Stimulated activated memory B cell treated with anti-CD40 and anti-IgM and Interleukin-4, amounts not matched to agents 10 μg/mL and 1 μg/mL and 100 μg/mL, for 72 hours (primary cell): ENCODE measurements around the gene TBC1D14.

ENCODE experiments used
- ATAC-seq: fragments of 150-1000 bp; cut with Tn5 transposase; 2 replicates; pipeline ENCODE4 v1.10.0; 2021
- H3K27ac Mint-ChIP-seq: one replicate; pipeline ENCODE4 v1.8.0; 2022; ENCODE audit warnings: mild to moderate bottlenecking, mixed read lengths
- H3K27me3 Mint-ChIP-seq: one replicate; pipeline ENCODE4 v1.8.0; 2022; ENCODE audit warnings: mixed read lengths
- H3K36me3 Mint-ChIP-seq: one replicate; pipeline ENCODE4 v1.8.0; 2022; ENCODE audit warnings: mixed read lengths
- H3K4me1 Mint-ChIP-seq: one replicate; pipeline ENCODE4 v1.8.0; 2022; ENCODE audit warnings: mixed read lengths
- H3K4me3 Mint-ChIP-seq: one replicate; pipeline ENCODE4 v1.8.0; 2022; ENCODE audit warnings: mild to moderate bottlenecking, moderate library complexity, mixed read lengths
- H3K9me3 Mint-ChIP-seq: one replicate; pipeline ENCODE4 v1.8.0; 2022; ENCODE audit warnings: mixed read lengths

TBC1D14 gene

GRCh38 chr4:6912441-6912840 lies 2.8 kb downstream of the TBC1D14 start:
- H3K4me1 Mint-ChIP-seq: peaks cover 66% of the 10 kb centered on the region
- no peak overlapping the region for H3K27ac Mint-ChIP-seq
- no peaks in the 10 kb centered on the region for H3K9me3 Mint-ChIP-seq
- no peaks in the 10 kb centered on the region for H3K36me3 Mint-ChIP-seq
- H3K27me3 Mint-ChIP-seq: peaks cover under 1% of the 10 kb centered on the region
- ATAC-seq: no peak
- H3K4me3 Mint-ChIP-seq: no peak overlapping the region

DNA sequence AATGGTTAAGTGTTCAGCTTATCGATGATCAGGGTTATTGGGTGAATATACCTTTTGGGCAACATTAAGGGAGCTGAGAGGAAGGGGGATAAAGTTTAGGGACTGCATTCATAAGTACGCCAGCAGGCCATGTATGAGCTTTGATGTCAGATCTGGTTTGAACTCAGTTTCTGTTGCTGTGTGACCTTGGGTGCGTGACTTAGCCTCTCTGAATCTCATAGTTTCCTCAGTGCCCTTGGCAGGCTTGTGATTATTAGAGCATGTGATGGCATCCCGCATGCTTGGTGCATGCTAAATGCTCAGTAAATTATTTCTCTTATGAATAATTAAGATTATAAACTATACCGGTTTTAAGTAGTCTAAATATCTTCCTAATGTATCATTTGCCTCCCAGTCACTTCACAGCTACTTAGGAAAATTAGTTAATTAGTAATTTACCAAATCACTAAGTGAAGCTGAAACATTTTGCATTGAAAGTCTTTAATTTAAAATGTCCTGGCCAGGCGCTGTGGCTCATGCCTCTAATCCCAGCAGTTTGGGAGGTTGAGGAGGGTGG lies 3.8 kb downstream of the TBC1D14 start:
- no peaks in the 10 kb centered on the region for H3K36me3 Mint-ChIP-seq
- no peak for ATAC-seq
- no peaks in the 10 kb centered on the region for H3K9me3 Mint-ChIP-seq
- peak overlapping the region; percentile 53 for H3K27ac Mint-ChIP-seq
- no peaks in the 10 kb centered on the region for H3K27me3 Mint-ChIP-seq
- peaks cover 67% of the 10 kb centered on the region for H3K4me1 Mint-ChIP-seq
- H3K4me3 Mint-ChIP-seq: no peak overlapping the region

DNA sequence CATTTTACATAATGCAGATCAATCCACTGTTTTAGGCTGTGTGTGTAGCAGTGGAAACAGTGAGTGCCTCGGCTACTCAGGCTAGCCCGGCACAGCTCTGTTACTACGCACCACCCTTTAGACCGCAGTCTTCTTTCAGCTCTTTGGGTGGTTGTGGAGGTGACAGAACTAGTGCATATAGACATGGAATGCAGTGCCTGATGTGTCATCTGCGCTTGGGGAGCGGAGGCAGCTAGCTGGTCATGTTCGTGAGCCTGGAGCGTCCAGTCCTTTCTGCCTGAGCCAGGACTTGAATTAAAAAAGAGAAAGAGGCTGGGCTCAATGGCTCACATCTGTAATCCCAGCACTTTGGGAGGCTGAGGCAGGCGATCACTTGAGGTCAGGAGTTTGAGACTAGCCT lies 4.8 kb downstream of the TBC1D14 start:
- Mint-ChIP-seq H3K36me3 (no peaks in the 10 kb centered on the region), H3K9me3 (no peaks in the 10 kb centered on the region), H3K4me3 (no peak overlapping the region), H3K27ac (peak overlapping the region; percentile 53), H3K27me3 (no peaks in the 10 kb centered on the region), H3K4me1 (peaks cover 67% of the 10 kb centered on the region)
- no peak for ATAC-seq

DNA sequence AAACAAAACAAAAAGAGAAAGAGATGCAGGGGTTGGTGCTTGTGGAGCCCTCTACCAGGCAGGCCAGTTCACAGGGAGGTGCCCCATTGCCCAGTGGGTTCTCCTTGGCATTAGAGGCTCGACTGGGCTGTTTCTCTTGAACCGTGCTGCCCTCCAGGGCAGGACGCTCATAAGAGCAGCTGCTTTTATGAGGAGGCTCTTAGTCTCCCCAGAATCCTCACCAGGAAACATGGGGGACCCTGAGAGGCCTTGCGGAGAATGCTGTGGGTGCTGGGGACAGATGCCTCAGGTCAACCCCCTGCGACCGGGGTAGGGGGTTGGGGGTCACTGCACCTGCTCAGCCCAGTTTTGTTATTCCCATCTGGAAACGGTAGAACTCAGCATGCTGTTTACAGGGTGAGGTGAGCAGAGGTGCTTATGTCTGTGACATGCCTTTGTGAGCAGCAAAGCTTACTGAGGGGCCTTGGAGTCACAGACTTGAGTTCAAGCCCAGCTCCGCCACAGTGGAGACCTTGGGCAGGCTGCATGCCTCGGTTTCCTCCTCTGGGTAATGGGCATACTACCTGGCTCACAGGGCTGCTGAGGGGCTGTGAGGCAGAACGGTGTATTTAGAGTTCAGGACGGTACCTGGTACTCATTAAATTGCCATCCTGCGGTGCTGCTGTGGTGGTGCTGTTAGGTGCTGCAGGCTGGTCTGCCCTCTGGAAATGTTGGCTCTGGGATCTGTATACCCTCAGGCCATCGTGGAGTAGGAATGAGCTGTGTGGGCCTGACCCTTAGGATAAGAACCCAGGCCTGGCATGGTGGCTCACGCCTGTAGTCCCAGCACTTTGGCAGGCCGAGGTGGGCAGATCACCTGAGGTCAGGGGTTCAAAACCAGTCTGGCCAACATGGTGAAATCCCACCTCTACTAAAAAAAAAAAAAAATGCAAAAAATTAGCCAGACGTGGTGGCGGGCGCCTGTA lies 5.7 kb downstream of the TBC1D14 start:
- H3K27ac Mint-ChIP-seq: peak overlapping the region; percentile 82
- ATAC-seq: no peak
- H3K27me3 Mint-ChIP-seq: no peaks in the 10 kb centered on the region
- peaks cover 70% of the 10 kb centered on the region for H3K4me1 Mint-ChIP-seq
- no peak overlapping the region for H3K4me3 Mint-ChIP-seq
- H3K9me3 Mint-ChIP-seq: no peaks in the 10 kb centered on the region
- no peaks in the 10 kb centered on the region for H3K36me3 Mint-ChIP-seq

GRCh38 chr4:6916069-6916586 lies 6.5 kb downstream of the TBC1D14 start:
- Mint-ChIP-seq H3K9me3 (no peaks in the 10 kb centered on the region), H3K4me1 (peaks cover 63% of the 10 kb centered on the region), H3K36me3 (no peaks in the 10 kb centered on the region), H3K27ac (peak overlapping the region; percentile 82), H3K27me3 (no peaks in the 10 kb centered on the region), H3K4me3 (no peak overlapping the region)
- no peak for ATAC-seq

DNA sequence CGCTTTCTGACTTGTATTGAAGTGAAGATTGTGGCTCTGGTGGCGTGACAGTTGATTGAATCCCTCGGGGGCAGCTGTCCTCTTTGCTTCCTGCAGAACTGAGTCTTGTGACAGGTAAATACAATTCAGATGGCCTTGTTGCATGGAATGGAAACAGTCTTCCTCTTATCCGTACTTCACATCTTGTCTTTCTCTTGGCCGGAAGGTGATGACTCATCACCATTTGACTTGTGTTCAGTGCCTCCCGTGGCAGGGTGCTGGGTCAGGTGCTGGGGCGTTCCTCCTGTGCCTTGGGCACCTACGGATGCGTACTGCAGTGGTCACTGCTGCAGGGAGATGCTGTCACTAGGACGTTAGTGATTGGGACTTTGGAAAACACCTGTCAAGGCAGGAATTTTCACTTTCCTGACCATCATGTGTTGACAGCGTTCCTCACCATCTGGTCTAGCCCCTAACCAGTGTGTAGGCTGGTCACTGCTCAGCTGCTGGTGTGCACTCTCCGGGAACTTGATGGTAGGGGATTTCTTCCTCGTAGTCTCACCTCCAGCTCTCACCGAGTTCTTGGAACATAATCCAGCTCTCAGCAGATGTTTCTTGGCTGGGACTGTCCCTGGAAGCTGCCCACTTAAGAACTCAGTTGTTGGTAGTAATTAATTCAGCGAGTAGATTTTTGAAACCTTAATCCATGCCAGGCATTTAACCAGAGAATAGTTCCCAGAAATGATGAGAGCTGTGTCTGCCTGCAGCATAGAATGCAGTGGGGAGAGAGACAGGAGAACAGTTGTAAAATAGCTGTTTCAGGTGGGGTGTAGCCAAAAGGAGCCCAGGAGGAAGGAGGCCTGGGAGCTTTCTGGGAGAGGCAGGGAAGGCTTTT lies 7.2 kb downstream of the TBC1D14 start:
- Mint-ChIP-seq H3K27ac (peak overlapping the region; percentile 82), H3K4me3 (peak overlapping the region; percentile 49), H3K9me3 (no peaks in the 10 kb centered on the region), H3K36me3 (peaks cover under 1% of the 10 kb centered on the region), H3K27me3 (no peaks in the 10 kb centered on the region), H3K4me1 (peaks cover 58% of the 10 kb centered on the region)
- peak; percentile 87 for ATAC-seq

- Mint-ChIP-seq H3K4me1 (peaks cover 58% of the 10 kb centered on the region), H3K4me3 (peak overlapping the region; percentile 49), H3K9me3 (no peaks in the 10 kb centered on the region), H3K27me3 (no peaks in the 10 kb centered on the region), H3K27ac (peak overlapping the region; percentile 82), H3K36me3 (peaks cover 7% of the 10 kb centered on the region)
- ATAC-seq: peak; percentile 86
Measured at GRCh38 chr4:6917461-6918271, 8.0 kb downstream of the TBC1D14 start.

DNA sequence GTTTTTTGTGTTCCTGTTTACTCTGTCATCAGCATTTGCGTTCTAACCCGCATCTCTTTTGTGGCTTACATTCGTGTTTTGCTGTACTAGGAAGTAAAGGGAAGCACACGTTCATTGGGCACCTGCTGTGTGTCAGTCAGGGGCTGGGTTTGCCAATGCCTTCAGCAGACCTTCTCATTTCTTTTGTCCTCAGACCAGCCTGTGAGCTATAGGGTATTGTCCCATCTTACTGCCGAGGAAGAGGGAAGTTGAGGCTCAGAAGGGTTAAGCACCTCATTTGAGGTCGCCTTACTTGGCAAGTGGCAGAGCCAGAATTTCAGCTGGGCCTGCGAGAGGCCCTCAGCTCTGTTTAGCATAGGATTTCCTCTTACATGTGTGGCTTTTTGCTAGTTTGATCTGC lies 8.7 kb downstream of the TBC1D14 start:
- Mint-ChIP-seq H3K4me1 (peaks cover 53% of the 10 kb centered on the region), H3K4me3 (no peak overlapping the region)
- ATAC-seq: no peak

GRCh38 chr4:6920171-6920570 lies 10.5 kb downstream of the TBC1D14 start:
- Mint-ChIP-seq H3K27ac (peak overlapping the region; percentile 37), H3K4me3 (no peak overlapping the region), H3K4me1 (peaks cover 60% of the 10 kb centered on the region), H3K9me3 (no peaks in the 10 kb centered on the region), H3K27me3 (no peaks in the 10 kb centered on the region), H3K36me3 (peaks cover 28% of the 10 kb centered on the region)
- ATAC-seq: no peak

More for the DNA sequence above, 8.7 kb downstream of the TBC1D14 start:
- no peaks in the 10 kb centered on the region for H3K27me3 Mint-ChIP-seq
- peaks cover 9% of the 10 kb centered on the region for H3K36me3 Mint-ChIP-seq
- H3K9me3 Mint-ChIP-seq: no peaks in the 10 kb centered on the region
- peak overlapping the region; percentile 82 for H3K27ac Mint-ChIP-seq

- Mint-ChIP-seq H3K9me3 (no peaks in the 10 kb centered on the region), H3K27me3 (no peaks in the 10 kb centered on the region), H3K4me1 (peaks cover 55% of the 10 kb centered on the region), H3K36me3 (peaks cover 45% of the 10 kb centered on the region), H3K27ac (no peak overlapping the region), H3K4me3 (no peak overlapping the region)
- no peak for ATAC-seq
Measured at GRCh38 chr4:6923507-6923906, 13.9 kb downstream of the TBC1D14 start.

GRCh38 chr4:6924361-6924779 lies 14.7 kb downstream of the TBC1D14 start:
- Mint-ChIP-seq H3K36me3 (peaks cover 50% of the 10 kb centered on the region), H3K9me3 (no peaks in the 10 kb centered on the region), H3K27ac (no peak overlapping the region), H3K4me3 (no peak overlapping the region), H3K4me1 (peaks cover 55% of the 10 kb centered on the region), H3K27me3 (no peaks in the 10 kb centered on the region)
- no peak for ATAC-seq

GRCh38 chr4:6925357-6925836 lies 15.8 kb downstream of the TBC1D14 start:
- Mint-ChIP-seq H3K27ac (peak overlapping the region; percentile 17), H3K36me3 (peaks cover 57% of the 10 kb centered on the region), H3K9me3 (no peaks in the 10 kb centered on the region), H3K27me3 (no peaks in the 10 kb centered on the region), H3K4me1 (peaks cover 50% of the 10 kb centered on the region), H3K4me3 (no peak overlapping the region)
- peak; percentile 70 for ATAC-seq

- peaks cover 57% of the 10 kb centered on the region for H3K36me3 Mint-ChIP-seq
- no peaks in the 10 kb centered on the region for H3K9me3 Mint-ChIP-seq
- H3K27me3 Mint-ChIP-seq: no peaks in the 10 kb centered on the region
- peaks cover 49% of the 10 kb centered on the region for H3K4me1 Mint-ChIP-seq
- ATAC-seq: no peak
- no peak overlapping the region for H3K4me3 Mint-ChIP-seq
- H3K27ac Mint-ChIP-seq: no peak overlapping the region
Measured at GRCh38 chr4:6926081-6926480, 16.5 kb downstream of the TBC1D14 start.
